ENCODE data around the gene RPS6KC1.
"Not testable (repeated sequence)": the region's sequence is repeated elsewhere in the genome, so short reads cannot be mapped to it uniquely, and the experiment has no call there.

The RPS6KC1 gene

GRCh38 chr1:213051127-213051880, at the start of gene RPS6KC1:
Gene RPS6KC1, plus strand, starts transcription at chr1:213051241. Its CDS starts 164 bp downstream, at chr1:213051405.
- DNase-seq (ENCODE audit: low read depth in 1 of 2, low spot score in 1 of 2): peak; percentile 69 to 72

- no peak for DNase-seq (ENCODE audit: low read depth in 1 of 2, low spot score in 1 of 2)
These were observed 47.8 kb upstream of the RPS6KC1 start for GRCh38 chr1:213003256-213003655.

GRCh38 chr1:213008564-213008963, 42.5 kb upstream of the RPS6KC1 start:
- no peak for DNase-seq (ENCODE audit: low read depth in 1 of 2, low spot score in 1 of 2)

GRCh38 chr1:213014642-213015041, 36.4 kb upstream of the RPS6KC1 start:
- no peak for DNase-seq (ENCODE audit: low read depth in 1 of 2, low spot score in 1 of 2)

GRCh38 chr1:213015099-213016050, 35.7 kb upstream of the RPS6KC1 start, which contains the start of gene ANGEL2:
Gene ANGEL2, minus strand, starts transcription at chr1:213015867. Its CDS starts 196 bp downstream, at chr1:213015671.
- peak; percentile 91 to 92 for DNase-seq (ENCODE audit: low read depth in 1 of 2, low spot score in 1 of 2)

- DNase-seq (ENCODE audit: low read depth in 1 of 2, low spot score in 1 of 2): no peak
These were observed 33.4 kb upstream of the RPS6KC1 start for GRCh38 chr1:213017447-213018273.

- DNase-seq (ENCODE audit: low read depth in 1 of 2, low spot score in 1 of 2): no peak
These were observed 31.6 kb upstream of the RPS6KC1 start for GRCh38 chr1:213019450-213019849.

GRCh38 chr1:213020016-213020415, 31.0 kb upstream of the RPS6KC1 start:
- no peak for DNase-seq (ENCODE audit: low read depth in 1 of 2, low spot score in 1 of 2)

GRCh38 chr1:213027024-213027423, 24.0 kb upstream of the RPS6KC1 start:
- DNase-seq (ENCODE audit: low read depth in 1 of 2, low spot score in 1 of 2): not testable (repeated sequence)

GRCh38 chr1:213032651-213033050, 18.4 kb upstream of the RPS6KC1 start:
- DNase-seq (ENCODE audit: low read depth in 1 of 2, low spot score in 1 of 2): no peak

- no peak for DNase-seq (ENCODE audit: low read depth in 1 of 2, low spot score in 1 of 2)
These were observed 16.3 kb upstream of the RPS6KC1 start for GRCh38 chr1:213034713-213035112.

- DNase-seq (ENCODE audit: low read depth in 1 of 2, low spot score in 1 of 2): no peak
These were observed 15.5 kb upstream of the RPS6KC1 start for GRCh38 chr1:213035573-213035972.

- DNase-seq (ENCODE audit: low read depth in 1 of 2, low spot score in 1 of 2): no peak
These were observed 9.6 kb upstream of the RPS6KC1 start for GRCh38 chr1:213041443-213041842.

GRCh38 chr1:213045321-213046226, 5.5 kb upstream of the RPS6KC1 start:
- not testable (repeated sequence) for DNase-seq (ENCODE audit: low read depth in 1 of 2, low spot score in 1 of 2)

- no peak for DNase-seq (ENCODE audit: low read depth in 1 of 2, low spot score in 1 of 2)
These were observed 1.8 kb upstream of the RPS6KC1 start for GRCh38 chr1:213049232-213049631.

GRCh38 chr1:213050745-213051126, 305 bp upstream of the RPS6KC1 start:
- no peak for DNase-seq (ENCODE audit: low read depth in 1 of 2, low spot score in 1 of 2)

- no peak for DNase-seq (ENCODE audit: low read depth in 1 of 2, low spot score in 1 of 2)
These were observed 801 bp downstream of the RPS6KC1 start for GRCh38 chr1:213051881-213052202.

GRCh38 chr1:213053455-213053854, 2.4 kb downstream of the RPS6KC1 start:
- DNase-seq (ENCODE audit: low read depth in 1 of 2, low spot score in 1 of 2): no peak

- no peak for DNase-seq (ENCODE audit: low read depth in 1 of 2, low spot score in 1 of 2)
These were observed 3.1 kb downstream of the RPS6KC1 start for GRCh38 chr1:213054142-213054541.
